Trophoblast cell (in vitro differentiated cells and primary cell): ENCODE measurements around the gene SMDT1.
A peak's percentile ranks its signal among the peaks of the same experiment; 100 is the strongest.
"Not testable (repeated sequence)": the region's sequence is repeated elsewhere in the genome, so short reads cannot be mapped to it uniquely, and the experiment has no call there.

Experiments
- DNase-seq, 2 donors: peaks; one replicate each; pipeline ENCODE4 v3.0.0-alpha.2; 2016
- H2AFZ ChIP-seq: 2 replicates; pipeline ENCODE4 v1.6.1; 2013; ENCODE audit warnings: low read length, moderate library complexity, mild to moderate bottlenecking; ENCODE audit not compliant: insufficient read depth, poor library complexity
- H2AK5ac ChIP-seq: 2 replicates; pipeline ENCODE4 v1.6.1; 2013; ENCODE audit warnings: mild to moderate bottlenecking, low read length
- H2BK120ac ChIP-seq: 2 replicates; pipeline ENCODE4 v1.6.1; 2013; ENCODE audit warnings: low read length, mild to moderate bottlenecking, moderate library complexity; ENCODE audit not compliant: insufficient read depth, poor library complexity
- H2BK12ac ChIP-seq: 2 replicates; pipeline ENCODE4 v1.6.1; 2013; ENCODE audit warnings: mild to moderate bottlenecking, low read length, moderate library complexity
- H2BK5ac ChIP-seq: 2 replicates; pipeline ENCODE4 v1.6.1; 2013; ENCODE audit warnings: low read length, low read depth, moderate library complexity, mild to moderate bottlenecking; ENCODE audit not compliant: poor library complexity
- H3K14ac ChIP-seq: 2 replicates; pipeline ENCODE4 v1.6.1; 2013; ENCODE audit warnings: mild to moderate bottlenecking, low read length
- H3K18ac ChIP-seq: 2 replicates; pipeline ENCODE4 v1.6.1; 2013; ENCODE audit warnings: mild to moderate bottlenecking, low read length
- H3K23ac ChIP-seq: 2 replicates; pipeline ENCODE4 v1.6.1; 2013; ENCODE audit warnings: low read length
- H3K27ac ChIP-seq: 2 replicates; pipeline ENCODE4 v1.5.1; 2013; ENCODE audit warnings: low read depth, mild to moderate bottlenecking, inconsistent platforms, low read length, moderate library complexity
- H3K27me3 ChIP-seq: 2 replicates; pipeline ENCODE4 v1.6.1; 2013; ENCODE audit warnings: inconsistent platforms, mild to moderate bottlenecking, low read length, moderate library complexity; ENCODE audit not compliant: insufficient read depth
- H3K36me3 ChIP-seq, 2 experiments: 1 replicate in 1 of 2; 2 replicates in 1 of 2; pipeline ENCODE4 v1.6.1; 2013; ENCODE audit warnings: low read length in 2 of 2, mild to moderate bottlenecking in 2 of 2, moderate library complexity in 1 of 2; ENCODE audit not compliant: insufficient read depth in 2 of 2, control insufficient read depth in 1 of 2
- H3K4ac ChIP-seq: 2 replicates; pipeline ENCODE4 v1.6.1; 2013; ENCODE audit warnings: low read depth, mild to moderate bottlenecking, low read length, moderate library complexity
- H3K4me1 ChIP-seq, 2 experiments: 1 replicate in 1 of 2; 2 replicates in 1 of 2; pipeline ENCODE4 v1.6.1; 2013; ENCODE audit warnings: low read length in 2 of 2, mild to moderate bottlenecking in 2 of 2, moderate library complexity in 1 of 2; ENCODE audit not compliant: insufficient read depth in 2 of 2, control insufficient read depth in 1 of 2
- H3K4me2 ChIP-seq: 2 replicates; pipeline ENCODE4 v1.6.1; 2013; ENCODE audit warnings: inconsistent platforms, mild to moderate bottlenecking, low read length, moderate library complexity
- H3K4me3 ChIP-seq: 2 replicates; pipeline ENCODE4 v1.5.1; 2013; ENCODE audit warnings: mild to moderate bottlenecking, low read depth, low read length, inconsistent platforms
- H3K79me1 ChIP-seq: one replicate; pipeline ENCODE4 v1.6.1; 2013; ENCODE audit warnings: low read length
- H3K79me2 ChIP-seq: 2 replicates; pipeline ENCODE4 v1.6.1; 2013; ENCODE audit warnings: low read length, mild to moderate bottlenecking; ENCODE audit not compliant: control insufficient read depth, insufficient read depth, poor library complexity
- H3K9ac ChIP-seq: 2 replicates; pipeline ENCODE4 v1.6.1; 2013; ENCODE audit warnings: mild to moderate bottlenecking, low read length
- H3K9me3 ChIP-seq: 2 replicates; pipeline ENCODE4 v1.6.1; 2013; ENCODE audit warnings: low read depth, mild to moderate bottlenecking, control low read depth, inconsistent platforms, low read length; ENCODE audit not compliant: insufficient read depth
- H4K12ac ChIP-seq: 2 replicates; pipeline ENCODE4 v1.6.1; 2013; ENCODE audit warnings: low read depth, mild to moderate bottlenecking, low read length, moderate library complexity
- H4K8ac ChIP-seq: 2 replicates; pipeline ENCODE4 v1.6.1; 2013; ENCODE audit warnings: low read depth, mild to moderate bottlenecking, low read length, moderate library complexity
- H4K91ac ChIP-seq: one replicate; pipeline ENCODE4 v1.6.1; 2013; ENCODE audit warnings: low read depth, mild to moderate bottlenecking, low read length, moderate library complexity
- WGBS: extraction: QIAGEN DNeasy Blood & Tissue Kit; methylation state at CpG from one replicate; pipeline ENCODE4 v1.1.7; 2013; ENCODE audit warnings: missing lambda C conversion rate; ENCODE audit not compliant: insufficient read length, insufficient coverage; ENCODE audit errors: extremely low coverage; 5-methylcytosine and 5-hydroxymethylcytosine counted together

Gene SMDT1

GRCh38 chr22:42111798-42112197, 32.3 kb downstream of the SMDT1 start:
- Histone ChIP-seq H3K9ac (no peak overlapping the region), H2AK5ac (no peak overlapping the region), H3K14ac (no peak overlapping the region), H3K36me3 (no peaks in the 10 kb centered on the region), H4K91ac (no peak overlapping the region), H3K79me2 (no peaks in the 10 kb centered on the region), H3K4me3 (no peak overlapping the region), H2BK120ac (no peak overlapping the region), H3K27me3 (no peaks in the 10 kb centered on the region), H3K9me3 (peaks cover 8% of the 10 kb centered on the region), H2BK12ac (no peak overlapping the region), H3K4ac (no peak overlapping the region), H3K4me2 (no peak overlapping the region), H3K23ac (no peak overlapping the region), H3K18ac (no peak overlapping the region), H2AFZ (no peak overlapping the region), H4K8ac (no peak overlapping the region), H3K27ac (no peak overlapping the region), H3K79me1 (no peaks in the 10 kb centered on the region), H2BK5ac (no peak overlapping the region), H4K12ac (no peak overlapping the region), H3K4me1 (no peaks in the 10 kb centered on the region)
- WGBS = no CpG with 5 or more reads among the region's 4 CpGs
- DNase-seq = no peak

DNA sequence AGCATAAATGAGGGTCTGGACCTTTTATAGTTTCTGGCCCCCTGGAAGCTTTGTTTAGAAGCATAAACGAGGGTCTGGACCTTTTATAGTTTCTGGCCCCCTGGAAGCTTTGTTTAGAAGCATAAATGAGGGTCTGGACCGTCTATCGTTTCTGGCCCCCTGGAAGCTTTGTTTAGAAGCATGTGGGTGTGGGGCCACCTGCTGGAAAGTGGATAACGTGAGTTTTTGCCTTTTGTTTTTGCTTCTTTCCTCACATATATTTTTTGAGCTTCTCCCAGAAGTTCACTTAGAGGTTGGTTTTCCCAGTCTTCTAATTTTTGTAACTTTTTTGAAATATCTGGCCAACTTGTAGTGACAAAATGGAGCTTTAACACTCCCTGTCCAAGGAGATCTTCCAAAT, 33.3 kb downstream of the SMDT1 start:
- H3K23ac ChIP-seq, H3K18ac ChIP-seq, H3K4me2 ChIP-seq, H3K27ac ChIP-seq, H3K27me3 ChIP-seq, H3K79me2 ChIP-seq, H2BK12ac ChIP-seq, H4K12ac ChIP-seq, H3K9ac ChIP-seq, H3K9me3 ChIP-seq, H3K14ac ChIP-seq, H3K4me1 ChIP-seq, H2AFZ ChIP-seq, H2BK5ac ChIP-seq, H2BK120ac ChIP-seq, H3K79me1 ChIP-seq, H3K4me3 ChIP-seq, H3K36me3 ChIP-seq, H4K8ac ChIP-seq, H4K91ac ChIP-seq, H3K4ac ChIP-seq, H2AK5ac ChIP-seq: not testable (repeated sequence)
- WGBS = no CpG with 5 or more reads among the region's 4 CpGs
- peak in 1 of 2 donors; percentile 35 for DNase-seq

DNA sequence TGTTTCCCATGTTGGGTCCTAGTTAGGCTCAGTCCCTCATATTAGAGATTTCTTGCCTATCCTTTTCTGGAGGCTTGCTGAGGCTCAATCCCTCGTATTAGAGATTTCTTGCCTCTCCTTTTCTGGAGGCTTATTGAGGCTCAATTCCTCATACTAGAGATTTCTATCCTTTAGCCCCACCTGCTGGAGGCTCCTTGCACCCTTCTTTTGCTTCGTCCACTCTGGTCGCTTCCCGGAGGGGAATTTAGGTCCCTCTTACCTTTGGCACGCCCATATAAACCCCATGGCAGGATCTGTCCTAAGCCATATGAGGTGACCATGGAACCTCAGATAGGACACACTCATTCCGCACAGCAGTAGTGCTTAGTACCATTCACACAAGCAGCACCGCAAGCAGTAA, 35.2 kb downstream of the SMDT1 start:
- no peak overlapping the region for H2BK120ac ChIP-seq
- no peaks in the 10 kb centered on the region for H3K79me2 ChIP-seq
- no peak overlapping the region for H3K27ac ChIP-seq
- no peak overlapping the region for H3K9ac ChIP-seq
- H3K9me3 ChIP-seq = peaks cover 8% of the 10 kb centered on the region
- no peak overlapping the region for H3K4me3 ChIP-seq
- H3K79me1 ChIP-seq = no peaks in the 10 kb centered on the region
- no peak overlapping the region for H3K14ac ChIP-seq
- H3K36me3 ChIP-seq = no peaks in the 10 kb centered on the region
- H4K91ac ChIP-seq = no peak overlapping the region
- H4K12ac ChIP-seq = no peak overlapping the region
- no peak overlapping the region for H3K4me2 ChIP-seq
- no peak overlapping the region for H4K8ac ChIP-seq
- no CpG with 5 or more reads among the region's 7 CpGs for WGBS
- no peaks in the 10 kb centered on the region for H3K4me1 ChIP-seq
- H2AK5ac ChIP-seq = no peak overlapping the region
- H2AFZ ChIP-seq = no peak overlapping the region
- H3K23ac ChIP-seq = no peak overlapping the region
- H3K27me3 ChIP-seq = no peaks in the 10 kb centered on the region
- peak; percentile 11 to 64 for DNase-seq
- no peak overlapping the region for H2BK12ac ChIP-seq
- no peak overlapping the region for H3K18ac ChIP-seq
- H2BK5ac ChIP-seq = no peak overlapping the region
- no peak overlapping the region for H3K4ac ChIP-seq

DNA sequence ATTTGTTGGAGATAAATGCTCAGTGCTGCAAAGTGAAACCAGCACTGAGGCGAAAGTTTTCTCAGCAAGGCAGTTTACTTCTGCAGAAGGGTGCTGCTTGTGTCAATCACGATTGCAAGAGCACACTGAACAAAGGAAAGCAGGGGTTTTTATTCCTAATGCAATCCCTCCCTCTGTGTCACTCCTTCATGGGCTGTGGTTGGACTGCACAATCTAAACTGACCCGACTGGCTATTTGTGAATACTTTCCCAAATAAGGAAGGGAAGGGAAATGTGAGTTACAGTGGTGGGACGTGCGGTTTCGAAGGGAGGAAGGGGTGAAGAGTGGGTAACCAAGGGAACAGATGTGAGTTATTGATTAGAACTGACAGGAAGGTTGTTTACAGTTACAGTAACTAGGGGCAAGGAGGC, 35.9 kb downstream of the SMDT1 start:
- H2AFZ ChIP-seq, H3K4ac ChIP-seq, H3K79me1 ChIP-seq, H4K12ac ChIP-seq, H2BK12ac ChIP-seq, H3K4me1 ChIP-seq, H3K27me3 ChIP-seq, H3K9ac ChIP-seq, H3K9me3 ChIP-seq, H3K18ac ChIP-seq, H3K4me2 ChIP-seq, H3K79me2 ChIP-seq, H2BK120ac ChIP-seq, H3K27ac ChIP-seq, H4K91ac ChIP-seq, H4K8ac ChIP-seq, H2AK5ac ChIP-seq, H3K23ac ChIP-seq, DNase-seq, H3K36me3 ChIP-seq, H3K14ac ChIP-seq, H3K4me3 ChIP-seq, H2BK5ac ChIP-seq: not testable (repeated sequence)
- WGBS = 100% methylated on average over 3 of the region's 6 CpGs
